ENCODE measurements around the gene NETO2. TPM values are rescaled to one million over a fixed set of nuclear protein-coding genes. Genes with fewer than 3 reads are reported as not detected.

The NETO2 gene
- total and polyA plus RNA-seq, 10 of the 15 experiments (the other 5 are each of a cell fraction or from before 2014, with no cell fraction given), result 8.5 to 53.1 (median 27.0) TPM

DNA sequence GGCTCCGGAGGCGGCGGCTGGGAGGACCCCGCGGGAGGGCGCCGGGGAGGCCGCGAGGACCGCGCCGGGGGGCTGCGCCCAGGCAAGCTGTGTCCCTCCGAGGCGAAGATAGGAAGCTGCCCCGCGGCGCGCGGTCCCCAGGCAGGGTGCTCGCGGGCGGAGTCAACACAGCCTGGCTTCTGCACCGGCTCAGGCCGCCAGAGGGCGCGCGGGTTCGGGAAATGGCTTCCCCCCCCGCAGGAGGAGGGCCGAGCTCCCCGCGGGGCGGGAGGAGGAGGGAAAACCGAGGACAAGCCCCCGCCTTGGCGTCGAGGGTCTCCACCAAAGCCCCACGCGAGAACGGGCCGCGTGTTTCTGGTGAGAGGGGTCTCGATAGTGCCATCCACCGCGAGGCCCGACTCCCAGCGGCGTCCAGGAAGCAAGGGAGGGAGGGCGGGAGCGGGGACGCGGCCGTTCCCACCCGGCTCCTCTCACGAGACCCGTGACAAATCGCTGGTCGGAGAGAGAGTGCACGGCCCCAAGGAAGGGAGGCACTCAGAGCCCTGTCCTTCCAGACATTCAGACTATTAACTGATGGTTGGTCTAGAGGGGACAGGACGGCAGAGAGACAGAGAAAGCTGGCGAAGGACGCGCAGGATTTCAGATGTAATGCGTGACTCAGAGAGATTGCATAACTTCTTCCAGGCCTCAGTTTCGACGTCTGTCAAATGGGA, 105.8 kb downstream of the NETO2 start (continued):
- 0 out of 2 replicates have a peak, but pooled peaks have one; percentile 80 for TF ChIP-seq CBX5 (IDR thresholded peaks at IDR 0.05; ENCODE audit: low read depth)
- 0 out of 2 replicates have a peak, but pooled peaks have one; percentile 28 for TF ChIP-seq TCF12 (IDR thresholded peaks at IDR 0.05; ENCODE audit: low read depth, low read length)
- TF ChIP-seq MAX (IDR thresholded peaks at IDR 0.05; ENCODE audit: low read depth, low read length), result no peak; the same call in 1 of the 2 replicates
- TF ChIP-seq, protein P1, sequence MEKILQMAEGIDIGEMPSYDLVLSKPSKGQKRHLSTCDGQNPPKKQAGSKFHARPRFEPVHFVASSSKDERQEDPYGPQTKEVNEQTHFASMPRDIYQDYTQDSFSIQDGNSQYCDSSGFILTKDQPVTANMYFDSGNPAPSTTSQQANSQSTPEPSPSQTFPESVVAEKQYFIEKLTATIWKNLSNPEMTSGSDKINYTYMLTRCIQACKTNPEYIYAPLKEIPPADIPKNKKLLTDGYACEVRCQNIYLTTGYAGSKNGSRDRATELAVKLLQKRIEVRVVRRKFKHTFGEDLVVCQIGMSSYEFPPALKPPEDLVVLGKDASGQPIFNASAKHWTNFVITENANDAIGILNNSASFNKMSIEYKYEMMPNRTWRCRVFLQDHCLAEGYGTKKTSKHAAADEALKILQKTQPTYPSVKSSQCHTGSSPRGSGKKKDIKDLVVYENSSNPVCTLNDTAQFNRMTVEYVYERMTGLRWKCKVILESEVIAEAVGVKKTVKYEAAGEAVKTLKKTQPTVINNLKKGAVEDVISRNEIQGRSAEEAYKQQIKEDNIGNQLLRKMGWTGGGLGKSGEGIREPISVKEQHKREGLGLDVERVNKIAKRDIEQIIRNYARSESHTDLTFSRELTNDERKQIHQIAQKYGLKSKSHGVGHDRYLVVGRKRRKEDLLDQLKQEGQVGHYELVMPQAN (conservative IDR thresholded peaks at IDR 0.05), result peak; percentile 66; the same call in 1 of the 2 replicates
- TF ChIP-seq SRF (IDR thresholded peaks at IDR 0.05; ENCODE audit: low read depth in 2 of 2, low read length in 2 of 2), result 0 out of 4 replicates have a peak, but pooled peaks of 1 of the 2 experiments have one; percentile 10
- TF ChIP-seq, protein P2, sequence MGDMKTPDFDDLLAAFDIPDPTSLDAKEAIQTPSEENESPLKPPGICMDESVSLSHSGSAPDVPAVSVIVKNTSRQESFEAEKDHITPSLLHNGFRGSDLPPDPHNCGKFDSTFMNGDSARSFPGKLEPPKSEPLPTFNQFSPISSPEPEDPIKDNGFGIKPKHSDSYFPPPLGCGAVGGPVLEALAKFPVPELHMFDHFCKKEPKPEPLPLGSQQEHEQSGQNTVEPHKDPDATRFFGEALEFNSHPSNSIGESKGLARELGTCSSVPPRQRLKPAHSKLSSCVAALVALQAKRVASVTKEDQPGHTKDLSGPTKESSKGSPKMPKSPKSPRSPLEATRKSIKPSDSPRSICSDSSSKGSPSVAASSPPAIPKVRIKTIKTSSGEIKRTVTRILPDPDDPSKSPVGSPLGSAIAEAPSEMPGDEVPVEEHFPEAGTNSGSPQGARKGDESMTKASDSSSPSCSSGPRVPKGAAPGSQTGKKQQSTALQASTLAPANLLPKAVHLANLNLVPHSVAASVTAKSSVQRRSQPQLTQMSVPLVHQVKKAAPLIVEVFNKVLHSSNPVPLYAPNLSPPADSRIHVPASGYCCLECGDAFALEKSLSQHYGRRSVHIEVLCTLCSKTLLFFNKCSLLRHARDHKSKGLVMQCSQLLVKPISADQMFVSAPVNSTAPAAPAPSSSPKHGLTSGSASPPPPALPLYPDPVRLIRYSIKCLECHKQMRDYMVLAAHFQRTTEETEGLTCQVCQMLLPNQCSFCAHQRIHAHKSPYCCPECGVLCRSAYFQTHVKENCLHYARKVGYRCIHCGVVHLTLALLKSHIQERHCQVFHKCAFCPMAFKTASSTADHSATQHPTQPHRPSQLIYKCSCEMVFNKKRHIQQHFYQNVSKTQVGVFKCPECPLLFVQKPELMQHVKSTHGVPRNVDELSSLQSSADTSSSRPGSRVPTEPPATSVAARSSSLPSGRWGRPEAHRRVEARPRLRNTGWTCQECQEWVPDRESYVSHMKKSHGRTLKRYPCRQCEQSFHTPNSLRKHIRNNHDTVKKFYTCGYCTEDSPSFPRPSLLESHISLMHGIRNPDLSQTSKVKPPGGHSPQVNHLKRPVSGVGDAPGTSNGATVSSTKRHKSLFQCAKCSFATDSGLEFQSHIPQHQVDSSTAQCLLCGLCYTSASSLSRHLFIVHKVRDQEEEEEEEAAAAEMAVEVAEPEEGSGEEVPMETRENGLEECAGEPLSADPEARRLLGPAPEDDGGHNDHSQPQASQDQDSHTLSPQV (IDR thresholded peaks at IDR 0.05), result peak; percentile 73; the same call in 1 of the 2 replicates
- TF ChIP-seq NRF1 (conservative IDR thresholded peaks at IDR 0.05; ENCODE audit: low read depth, low read length), result no peak
- TF ChIP-seq TBL1XR1 (IDR thresholded peaks at IDR 0.05; ENCODE audit: low read depth, low read length), result 0 out of 2 replicates have a peak, but pooled peaks have one; percentile 19
- TF ChIP-seq SREBF1 (IDR thresholded peaks at IDR 0.05; ENCODE audit: low read length), result no peak
- no peak for TF ChIP-seq BCL3 (IDR thresholded peaks at IDR 0.05; ENCODE audit: borderline replicate concordance, insufficient read depth, low read depth, low read length, poor library complexity, severe bottlenecking)
- TF ChIP-seq, protein P3, sequence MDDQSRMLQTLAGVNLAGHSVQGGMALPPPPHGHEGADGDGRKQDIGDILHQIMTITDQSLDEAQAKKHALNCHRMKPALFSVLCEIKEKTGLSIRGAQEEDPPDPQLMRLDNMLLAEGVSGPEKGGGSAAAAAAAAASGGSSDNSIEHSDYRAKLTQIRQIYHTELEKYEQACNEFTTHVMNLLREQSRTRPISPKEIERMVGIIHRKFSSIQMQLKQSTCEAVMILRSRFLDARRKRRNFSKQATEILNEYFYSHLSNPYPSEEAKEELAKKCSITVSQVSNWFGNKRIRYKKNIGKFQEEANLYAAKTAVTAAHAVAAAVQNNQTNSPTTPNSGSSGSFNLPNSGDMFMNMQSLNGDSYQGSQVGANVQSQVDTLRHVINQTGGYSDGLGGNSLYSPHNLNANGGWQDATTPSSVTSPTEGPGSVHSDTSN (IDR thresholded peaks at IDR 0.05; ENCODE audit: insufficient replicate concordance, low read depth, low read length), result no peak
- peak; percentile 73 for TF ChIP-seq POLR2A (IDR thresholded peaks at IDR 0.05; ENCODE audit: low read depth, low read length)
- TF ChIP-seq MEF2A (IDR thresholded peaks at IDR 0.05; ENCODE audit: insufficient read depth, low read depth, low read length), result 0 out of 2 replicates have a peak, but pooled peaks have one; percentile 26
- no peak for TF ChIP-seq NFYA (IDR thresholded peaks at IDR 0.05; ENCODE audit: borderline replicate concordance, low read depth, low read length)
- TF ChIP-seq NR2F1 (conservative IDR thresholded peaks at IDR 0.05), result 0 out of 2 replicates have a peak, but pooled peaks have one; percentile 35
- TF ChIP-seq SP1 (IDR thresholded peaks at IDR 0.05; ENCODE audit: low read depth, low read length), result peak; percentile 43
- peak; percentile 32; the same call in 1 of the 2 replicates for TF ChIP-seq EED (IDR thresholded peaks at IDR 0.05; ENCODE audit: low read depth)
- peak; percentile 90 for TF ChIP-seq RAD21 (IDR thresholded peaks at IDR 0.05; ENCODE audit: insufficient read depth, low read depth, low read length)
- no peak for TF ChIP-seq CREM (IDR thresholded peaks at IDR 0.05; ENCODE audit: low read depth)

Measured in GM12878 (cell line).